Type B pancreatic cell (in vitro differentiated cells): Measurements from ENCODE around the gene PSMG1. TPM values are rescaled to one million over a fixed set of nuclear protein-coding genes. Genes with fewer than 3 reads are reported as not detected.

Experiments
- DNase-seq: peaks from one replicate; pipeline ENCODE4 v3.0.0; 2021; ENCODE audit warnings: mixed read lengths; ENCODE audit not compliant: unreplicated experiment; ENCODE audit errors: extremely low spot score
- H3K27ac Mint-ChIP-seq: 2 replicates; pipeline ENCODE4 v1.8.0; 2021; ENCODE audit warnings: mild to moderate bottlenecking, mixed read lengths
- H3K27me3 Mint-ChIP-seq: 2 replicates; pipeline ENCODE4 v1.8.0; 2021; ENCODE audit warnings: mixed read lengths
- H3K36me3 Mint-ChIP-seq: 2 replicates; pipeline ENCODE4 v1.8.0; 2021; ENCODE audit warnings: mixed read lengths
- H3K4me1 Mint-ChIP-seq: one replicate; pipeline ENCODE4 v1.8.0; 2021; ENCODE audit warnings: mixed read lengths; ENCODE audit not compliant: unreplicated experiment
- H3K4me3 Mint-ChIP-seq: 2 replicates; pipeline ENCODE4 v1.8.0; 2021; ENCODE audit warnings: mild to moderate bottlenecking, mixed read lengths
- H3K9me3 Mint-ChIP-seq: 2 replicates; pipeline ENCODE4 v1.8.0; 2021; ENCODE audit warnings: mixed read lengths
- CTCF ChIP-seq: fragments of 200-600 bp; sonication (generic); conservative IDR thresholded peaks from 2 replicates; pipeline ENCODE4 v1.5.0; 2021; ENCODE audit warnings: antibody characterized with exemption, mild to moderate bottlenecking
- total RNA-seq: library from RNA; stranded (reverse); gene quantifications from 2 replicates; pipeline ENCODE4 v1.2.1, GENCODE V29; 2021; ENCODE audit warnings: low replicate concordance

Gene PSMG1
- total RNA-seq, 1 donor from 2014 or later, result 60.6 TPM

- no peak for DNase-seq
- Mint-ChIP-seq H3K4me3 (no peak overlapping the region), H3K27ac (no peak overlapping the region), H3K36me3 (no peaks in the 10 kb centered on the region), H3K27me3 (peaks cover 5% of the 10 kb centered on the region), H3K9me3 (no peaks in the 10 kb centered on the region), H3K4me1 (peaks cover 13% of the 10 kb centered on the region)
- TF ChIP-seq CTCF, result no peak
Observed at GRCh38 chr21:39126486-39126806, 56.8 kb downstream of the PSMG1 start.

- Mint-ChIP-seq H3K27ac (peak overlapping the region; percentile 32), H3K4me3 (peak overlapping the region; percentile 75), H3K4me1 (peaks cover 13% of the 10 kb centered on the region), H3K36me3 (no peaks in the 10 kb centered on the region), H3K27me3 (peaks cover 5% of the 10 kb centered on the region), H3K9me3 (no peaks in the 10 kb centered on the region)
- peak; percentile 71 for TF ChIP-seq CTCF
- DNase-seq, result no peak
Observed at GRCh38 chr21:39125752-39126485, 57.3 kb downstream of the PSMG1 start.

Other genes starting within 250 kb of the PSMG1 start
- gene BRWD1, start 130.2 kb upstream of the PSMG1 start, total RNA-seq, result 44.7 and 48.0 TPM in 2 replicates
- 466 and 479 TPM in 2 replicates for gene HMGN1, start 165.6 kb upstream of the PSMG1 start, total RNA-seq